Measurements from ENCODE around the gene GJC2.
"Not testable (repeated sequence)": the region's sequence is repeated elsewhere in the genome, so short reads cannot be mapped to it uniquely, and the experiment has no call there.

The GJC2 gene

DNA sequence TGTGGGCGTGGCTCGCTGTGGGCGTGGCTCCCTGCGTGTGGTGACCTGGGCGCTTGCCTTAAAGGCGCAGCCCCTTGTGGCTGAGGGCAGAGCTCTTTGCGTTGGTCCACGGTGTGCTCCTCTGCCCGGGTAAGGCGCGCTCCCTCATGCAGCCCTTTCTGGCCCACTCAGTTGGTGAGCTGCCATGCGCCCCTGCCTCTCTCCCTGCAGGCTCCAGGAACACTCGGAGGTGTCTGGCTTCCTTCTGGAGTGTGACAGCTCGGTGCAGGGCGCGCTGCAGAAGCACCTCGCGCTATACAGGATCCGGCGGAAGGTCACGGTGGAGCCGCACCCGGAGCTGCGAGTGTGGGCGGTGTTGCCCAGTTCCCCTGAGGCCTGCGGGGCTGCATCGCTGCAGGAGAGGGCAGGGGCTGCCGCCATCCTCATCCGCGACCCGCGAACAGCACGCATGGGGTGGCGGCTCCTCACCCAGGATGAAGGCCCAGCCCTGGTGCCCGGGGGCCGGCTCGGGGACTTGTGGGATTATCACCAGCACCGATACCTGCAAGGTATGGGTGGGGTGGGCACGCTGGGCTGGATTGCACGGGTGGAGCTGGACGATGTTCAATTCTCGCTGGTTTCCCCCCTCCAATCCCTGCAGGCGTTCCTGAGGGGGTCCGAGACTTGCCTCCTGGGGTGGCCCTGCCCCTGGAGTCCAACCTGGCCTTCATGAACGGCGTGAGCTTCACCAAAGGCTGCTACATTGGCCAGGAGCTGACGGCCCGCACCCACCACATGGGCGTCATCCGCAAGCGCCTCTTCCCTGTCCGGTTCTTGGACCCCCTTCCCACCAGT, 25.0 kb downstream of the GJC2 start:
- DNase-seq, result no peak

DNA sequence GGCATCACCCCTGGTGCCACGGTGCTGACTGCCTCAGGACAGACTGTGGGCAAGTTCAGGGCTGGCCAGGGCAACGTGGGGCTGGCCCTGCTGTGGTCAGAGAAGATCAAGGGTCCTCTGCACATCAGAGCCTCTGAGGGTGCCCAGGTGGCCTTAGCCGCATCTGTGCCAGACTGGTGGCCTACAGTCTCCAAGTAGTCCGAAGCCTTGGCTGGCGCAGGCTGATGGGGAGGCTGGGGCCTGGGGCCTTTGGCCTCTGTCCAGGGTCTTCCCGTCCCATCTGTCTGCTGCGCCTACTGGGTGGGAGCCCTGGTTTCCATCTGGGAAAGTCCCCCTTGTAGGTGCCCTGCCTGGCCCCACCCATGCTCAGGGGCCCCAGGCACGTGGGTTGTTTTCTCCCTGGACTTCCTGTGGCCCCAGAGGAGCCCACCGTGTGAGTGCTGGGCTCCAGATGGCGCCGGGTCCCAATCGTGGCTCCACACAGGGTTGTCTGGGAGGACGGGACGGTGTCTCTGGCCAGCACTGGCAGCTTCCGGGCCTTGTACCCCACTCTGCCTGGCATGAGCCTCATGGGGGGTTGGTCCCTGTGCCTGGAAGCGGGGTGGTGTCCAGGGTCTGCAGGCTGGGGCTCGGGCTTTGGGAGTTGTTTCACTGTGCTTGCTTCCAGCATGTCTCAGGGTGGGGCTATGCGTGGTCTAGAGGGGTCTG, 25.7 kb downstream of the GJC2 start:
- DNase-seq, result no peak

DNA sequence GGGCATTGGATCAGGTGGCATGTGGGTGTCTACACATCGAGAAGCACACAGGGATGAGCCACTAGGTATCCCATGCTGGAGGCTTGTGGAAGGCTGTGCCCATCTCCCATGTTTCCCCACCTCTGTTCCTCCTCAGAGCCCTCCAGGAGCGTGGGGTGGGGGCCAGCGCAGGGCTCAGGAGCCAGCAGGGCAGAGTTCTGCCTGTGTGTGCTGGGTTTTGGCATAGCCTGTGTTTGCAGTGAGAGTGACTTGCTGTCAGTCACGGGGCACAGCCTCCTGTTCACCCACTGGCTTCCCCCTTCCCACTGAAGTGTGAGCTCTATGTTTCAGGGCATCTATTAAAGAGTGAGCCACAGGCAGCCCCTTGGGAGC, 26.3 kb downstream of the GJC2 start:
- DNase-seq, result no peak

DNA sequence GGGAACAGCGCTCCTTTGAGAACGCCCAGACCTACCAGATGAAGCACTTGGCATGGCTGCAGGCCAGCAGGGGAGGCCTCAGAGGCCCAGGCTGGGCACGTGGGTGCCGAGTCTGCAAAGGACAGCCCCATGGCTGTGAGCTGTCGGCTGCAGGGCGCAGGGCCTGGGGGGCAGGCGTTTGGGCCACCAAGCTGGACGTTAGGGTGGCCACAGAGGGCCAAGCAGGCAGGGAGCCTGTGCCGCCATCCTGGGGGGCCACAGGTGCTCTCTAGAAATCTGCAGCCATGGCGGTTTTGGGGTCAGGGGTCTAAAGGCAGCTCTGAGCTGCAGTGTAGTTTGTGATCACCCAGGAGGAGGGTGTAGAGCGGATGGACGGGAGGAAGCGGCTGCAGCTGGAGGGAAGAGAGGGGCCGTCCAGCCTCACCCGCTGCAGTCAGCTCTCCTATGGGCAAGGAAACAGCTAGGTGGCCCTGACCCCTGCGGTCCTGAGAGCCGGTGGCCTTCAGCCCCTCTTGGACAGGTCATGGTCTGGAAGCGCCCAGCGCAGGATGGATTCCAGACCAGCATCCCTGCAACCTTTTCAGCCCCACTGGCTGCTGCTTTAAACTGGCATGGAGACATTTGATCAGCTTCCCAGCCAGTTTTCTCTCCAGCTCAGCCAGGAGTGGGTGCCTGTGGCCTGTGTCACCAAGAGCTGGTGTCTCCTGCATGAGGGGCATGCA, 26.9 kb downstream of the GJC2 start:
- no peak for DNase-seq

DNA sequence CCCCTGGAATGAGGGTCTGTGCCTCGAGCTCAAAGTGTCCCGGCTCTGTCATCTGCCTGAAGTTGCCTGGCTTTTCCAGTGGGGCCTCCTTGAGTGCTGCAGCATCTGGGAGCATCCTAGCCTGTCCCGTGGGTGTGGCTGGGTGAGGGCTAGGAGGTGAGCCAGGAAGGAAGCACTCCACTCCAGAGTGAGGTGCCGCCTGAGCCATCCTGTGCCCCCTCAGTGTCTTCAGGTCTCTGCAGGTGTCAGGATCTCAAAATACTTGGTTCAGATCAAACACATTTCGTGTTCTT, 27.4 kb downstream of the GJC2 start:
- no peak for DNase-seq

DNA sequence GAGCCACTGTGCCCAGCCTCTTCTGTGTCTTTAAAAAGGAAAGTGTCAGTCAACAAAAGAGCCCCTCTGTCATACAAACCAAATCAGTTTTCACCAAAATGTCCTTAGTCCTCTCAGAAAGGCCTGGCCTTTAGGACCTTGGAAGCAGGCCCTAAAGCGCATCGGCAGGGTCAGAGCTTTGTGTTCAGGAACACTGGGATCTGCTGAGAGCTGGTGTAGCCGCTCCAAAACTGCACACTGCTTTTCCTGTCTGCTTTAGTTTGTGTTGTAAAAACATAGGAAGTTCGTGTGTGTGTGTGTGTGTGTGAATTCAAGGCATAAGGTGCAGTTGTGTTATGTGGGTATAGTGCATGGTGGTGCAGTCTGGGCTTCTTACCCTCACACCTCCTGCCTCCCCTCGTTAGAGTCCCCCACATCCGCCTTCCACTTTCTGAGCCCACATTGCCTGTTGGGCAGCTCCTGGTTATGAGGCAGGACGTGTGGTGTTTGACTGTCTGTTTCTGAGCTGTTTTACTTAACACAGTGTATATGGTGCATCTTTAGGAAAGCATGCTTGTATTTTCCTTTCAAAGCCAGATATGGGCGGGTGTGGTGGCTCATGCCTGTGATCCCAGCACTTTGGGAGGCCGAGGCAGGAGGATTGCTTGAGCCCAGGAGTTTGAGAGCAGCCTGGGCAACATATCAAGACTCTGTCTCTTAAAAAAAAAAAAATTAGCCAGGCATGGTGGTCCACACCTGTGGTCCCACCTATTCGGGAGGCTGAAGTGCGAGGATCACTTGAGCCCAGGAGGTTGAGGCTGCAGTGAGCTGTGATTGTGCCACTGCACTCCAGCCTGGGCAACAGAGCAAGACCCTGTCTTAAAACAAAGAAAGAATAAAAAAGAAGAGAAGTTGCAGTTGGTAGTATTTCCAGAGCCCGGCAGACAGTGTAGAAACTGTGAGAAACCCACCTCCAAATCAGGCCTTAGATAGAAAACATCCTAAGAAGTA, 28.3 kb downstream of the GJC2 start:
- no peak for DNase-seq

DNA sequence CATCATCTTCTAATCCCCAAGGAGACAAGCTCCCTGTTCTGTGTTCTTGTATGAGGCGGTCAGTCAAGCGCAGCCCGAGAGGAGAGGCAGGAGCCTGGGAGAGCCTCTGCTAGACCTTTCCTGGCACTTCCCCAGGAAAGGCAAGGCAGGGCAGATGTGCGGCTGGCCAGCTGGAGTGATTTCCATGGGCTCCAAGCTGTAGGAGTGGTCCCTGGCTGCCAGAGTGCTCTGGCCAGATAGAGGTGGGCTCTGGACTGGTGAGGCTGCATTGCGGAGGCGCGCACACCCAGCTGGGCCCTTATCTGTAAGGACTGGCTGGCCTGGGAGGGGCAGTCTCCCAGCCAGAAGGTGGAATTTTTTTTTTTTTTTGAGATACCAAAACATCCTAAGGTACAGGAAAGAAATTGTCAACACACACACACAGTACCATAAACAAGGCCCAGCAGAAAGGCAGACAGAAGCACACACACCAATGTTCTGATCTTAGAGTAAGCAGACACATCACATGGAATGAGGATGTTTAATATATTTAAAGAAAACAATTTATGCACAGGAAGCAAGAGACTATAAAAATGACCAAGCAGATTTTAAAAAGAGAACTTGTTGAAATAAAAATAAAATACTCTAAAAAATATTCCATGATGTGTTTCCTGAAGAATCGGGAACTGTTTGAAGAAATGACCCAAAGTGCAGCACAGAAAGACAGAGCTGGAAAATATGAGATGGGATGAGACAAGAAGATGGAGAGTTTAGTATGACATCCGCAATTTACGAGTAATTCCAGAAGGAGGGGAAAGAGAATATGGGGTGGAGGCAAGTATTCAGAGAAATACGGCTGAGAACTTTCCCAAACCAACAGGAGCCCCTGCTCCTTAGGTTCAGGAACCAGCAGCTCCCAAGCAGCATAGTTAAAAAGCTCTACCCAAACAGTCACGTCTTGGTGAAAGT, 29.3 kb downstream of the GJC2 start:
- no peak for DNase-seq

DNA sequence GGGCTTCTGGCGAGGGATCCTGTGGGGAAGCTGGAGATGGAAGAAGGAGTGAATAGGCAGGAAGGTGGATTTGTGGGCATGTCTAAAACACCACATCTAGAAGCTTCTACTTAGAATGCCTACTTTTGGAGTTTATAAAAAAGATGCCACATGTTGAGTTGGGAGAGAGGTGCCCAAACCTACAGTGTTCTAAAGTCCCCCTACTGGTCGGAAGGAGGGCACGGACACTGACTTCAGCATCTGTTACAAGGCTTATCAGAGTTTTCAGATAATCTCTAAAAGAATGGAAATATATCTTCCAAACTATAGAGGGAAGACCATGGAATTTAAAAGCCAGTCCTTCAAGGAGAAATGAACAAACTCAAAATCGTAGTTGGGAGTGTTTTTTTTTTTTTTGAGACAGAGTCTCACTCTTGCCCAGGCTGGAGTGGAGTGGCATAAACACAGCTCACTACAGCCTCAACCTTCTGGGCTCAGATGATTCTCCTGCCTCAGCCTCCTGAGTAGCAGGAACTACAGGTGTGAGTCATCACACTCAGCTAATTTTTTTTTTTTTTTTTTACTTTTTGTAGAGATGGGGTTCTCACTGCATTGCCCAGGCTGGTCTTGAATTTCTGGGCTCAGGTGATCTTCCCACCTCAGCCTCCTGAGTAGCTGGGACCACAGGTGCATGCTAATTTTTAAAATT, 30.7 kb downstream of the GJC2 start:
- no peak for DNase-seq

DNA sequence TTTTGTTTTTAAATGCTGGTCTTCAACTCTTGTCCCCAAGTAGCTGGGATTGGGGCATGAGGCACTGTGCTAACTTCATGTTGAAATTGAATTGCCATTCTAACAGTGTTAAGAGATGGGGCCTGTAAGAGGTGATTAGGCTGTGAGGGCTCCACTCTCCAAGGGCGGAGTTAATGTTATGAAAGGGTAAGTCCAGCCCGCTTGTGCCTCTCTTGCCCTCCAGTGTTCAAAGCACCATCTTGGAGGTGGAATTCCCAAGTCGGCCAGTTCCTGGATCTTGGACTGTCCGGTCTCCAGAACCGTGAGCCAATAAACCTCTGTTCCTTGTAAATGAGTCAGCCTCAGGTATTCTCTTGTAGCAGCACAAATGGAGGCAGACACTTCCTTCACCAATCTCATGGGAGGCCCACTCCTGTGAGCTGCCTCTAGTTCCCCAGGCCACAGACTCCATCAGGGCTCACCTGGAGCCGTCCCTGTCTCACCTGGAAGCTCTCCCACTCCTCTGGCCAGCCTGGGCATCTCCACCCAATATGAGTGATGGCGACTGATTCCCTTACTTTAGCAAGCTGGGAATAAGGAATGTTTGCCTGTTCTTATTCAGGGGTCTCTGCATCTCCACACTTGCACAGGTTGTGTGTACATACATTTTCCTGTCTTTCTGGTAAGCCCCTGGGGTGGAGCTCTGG, 31.4 kb downstream of the GJC2 start:
- no peak for DNase-seq

DNA sequence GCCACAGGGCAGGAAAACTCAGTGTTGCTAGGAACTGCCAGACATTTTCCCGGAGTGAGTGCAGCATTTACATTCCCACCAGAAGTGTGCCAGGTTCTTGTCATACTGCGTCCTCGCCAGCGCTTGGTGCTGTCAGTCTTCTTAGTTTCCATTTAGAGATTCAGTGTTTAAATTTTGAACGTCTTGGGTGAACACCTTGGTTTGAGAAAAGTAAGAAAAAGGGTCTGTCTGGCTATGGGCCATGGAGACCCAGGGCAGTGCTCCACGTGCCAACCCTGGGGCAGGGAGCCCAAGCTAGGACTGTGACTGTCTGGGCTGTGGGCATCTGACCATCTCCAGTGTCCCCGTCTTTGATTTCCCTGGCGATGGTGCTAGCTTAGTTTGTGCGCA, 31.9 kb downstream of the GJC2 start:
- DNase-seq, result no peak

DNA sequence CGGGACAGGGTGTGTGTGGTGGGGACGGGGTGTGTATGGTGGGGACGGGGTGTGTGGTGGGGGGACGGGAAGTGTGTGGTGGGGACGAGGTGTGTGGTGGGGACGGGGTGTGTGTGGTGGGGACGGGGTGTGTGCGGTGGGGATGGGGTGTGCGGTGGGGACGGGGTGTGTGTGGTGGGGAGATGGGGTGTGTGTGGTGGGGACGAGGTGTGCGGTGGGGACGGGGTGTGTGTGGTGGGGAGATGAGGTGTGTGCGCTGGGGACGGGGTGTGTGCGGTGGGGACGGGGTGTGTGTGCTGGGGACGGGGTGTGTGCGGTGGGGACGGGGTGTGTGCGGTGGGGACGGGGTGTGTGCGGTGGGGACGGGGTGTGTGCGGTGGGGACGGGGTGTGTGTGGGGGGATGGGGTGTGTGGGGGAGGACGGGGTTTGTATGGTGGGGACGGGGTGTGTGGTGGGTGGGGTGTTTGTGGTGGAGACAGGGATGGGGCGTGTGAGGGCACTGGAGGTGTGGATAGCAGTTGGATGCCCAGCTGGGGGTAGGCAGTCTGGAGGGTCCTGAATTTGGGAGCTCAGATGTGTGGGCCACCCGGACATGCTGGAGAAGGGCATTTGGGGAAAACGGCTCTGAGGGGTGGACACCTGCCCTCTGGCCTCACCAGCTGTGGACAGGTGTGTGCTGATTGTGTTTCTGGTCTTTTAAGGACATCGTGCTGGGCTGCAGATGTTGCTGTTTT, 32.7 kb downstream of the GJC2 start:
- no peak for DNase-seq

DNA sequence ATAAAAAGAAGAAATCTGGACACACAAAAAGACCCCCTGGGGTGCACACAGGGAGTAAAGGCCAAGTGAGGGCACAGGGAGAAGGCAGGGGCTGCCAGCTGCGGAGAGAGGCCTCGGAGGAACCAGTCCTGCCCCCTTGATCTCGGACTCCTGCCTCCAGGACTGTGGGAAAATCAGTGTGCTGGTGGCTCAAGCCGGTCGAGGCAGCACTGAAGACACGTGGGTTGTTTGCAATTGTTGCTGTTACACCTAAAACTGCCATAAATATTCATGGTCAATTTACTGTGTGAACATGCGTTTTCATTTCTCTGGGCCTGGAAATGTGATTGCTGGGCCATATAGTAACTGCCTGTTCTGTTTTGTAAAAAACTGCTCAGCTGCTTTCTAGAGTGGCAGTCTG, 34.4 kb downstream of the GJC2 start:
- no peak for DNase-seq

DNA sequence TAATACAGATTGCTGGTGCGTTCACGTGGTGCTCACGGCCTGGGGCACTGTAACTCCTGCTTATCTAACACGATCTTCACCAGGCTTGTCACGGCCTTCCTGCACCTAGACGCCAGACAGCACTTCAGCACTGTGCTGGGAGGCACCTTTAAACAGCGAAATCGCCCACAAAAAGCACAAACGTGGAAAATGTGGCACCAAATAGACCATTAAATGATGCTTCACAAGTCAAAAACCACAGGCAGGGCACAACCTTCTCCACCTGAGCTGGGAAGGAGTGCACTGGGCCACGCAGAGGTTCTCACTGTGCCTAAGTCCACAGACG, 35.9 kb downstream of the GJC2 start:
- DNase-seq, result no peak

DNA sequence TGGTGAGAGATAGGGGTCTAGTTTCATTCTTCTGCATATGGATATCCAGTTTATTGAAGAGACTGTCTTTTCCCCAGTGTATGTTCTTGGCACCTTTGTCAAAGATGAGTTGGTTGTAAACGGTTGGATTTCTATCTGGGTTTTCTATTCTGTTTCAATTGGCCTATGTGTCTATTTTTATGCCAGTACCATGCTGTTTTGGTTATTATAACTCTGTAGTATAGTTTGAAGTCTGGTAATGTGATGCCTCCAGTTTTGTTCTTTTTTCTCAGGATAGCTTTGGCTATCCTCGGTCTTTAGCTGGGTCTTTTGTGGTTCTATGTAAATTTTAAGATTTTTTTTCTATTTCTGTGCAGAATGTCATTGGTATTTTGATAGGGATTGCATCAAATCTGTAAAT, 38.5 kb downstream of the GJC2 start:
- not testable (repeated sequence) for DNase-seq

DNA sequence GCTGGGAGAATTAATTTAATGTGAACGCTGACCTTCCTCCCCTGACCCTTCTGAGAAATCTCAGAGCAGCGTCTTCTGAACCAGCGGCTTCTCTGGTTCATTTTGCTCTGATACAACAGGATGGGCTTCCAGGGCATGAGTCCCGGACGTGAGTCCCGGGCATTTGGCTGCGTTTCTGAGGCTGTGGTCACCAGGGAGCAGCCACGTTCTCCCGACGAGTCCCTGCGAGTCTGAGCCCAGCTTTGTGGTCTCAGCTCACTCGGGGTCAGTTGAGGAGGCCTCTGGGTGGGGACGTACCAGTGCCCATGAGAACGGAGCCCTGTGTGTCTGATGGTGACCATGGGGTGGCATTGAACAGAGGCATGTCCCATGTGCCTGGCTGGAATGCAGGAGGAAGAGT, 40.5 kb downstream of the GJC2 start:
- DNase-seq, result no peak

DNA sequence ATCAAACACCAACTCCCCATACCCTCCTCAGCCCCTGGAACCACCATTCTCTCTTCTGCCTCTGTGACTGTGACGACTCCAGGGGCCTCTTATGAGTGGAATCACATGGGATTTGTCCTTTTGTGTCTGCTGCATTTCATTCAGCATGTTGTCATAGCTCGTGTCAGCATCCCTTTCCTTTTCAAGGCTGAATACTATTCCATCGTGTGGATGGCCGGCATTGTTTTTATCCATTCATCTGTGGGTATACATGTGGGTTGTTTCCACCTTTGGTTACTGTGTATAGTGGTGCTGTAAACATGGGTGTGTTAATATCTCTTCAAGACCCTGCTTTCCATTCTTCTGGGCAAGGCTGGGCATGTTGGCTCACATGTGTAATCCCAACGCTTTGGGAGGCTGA, 41.0 kb downstream of the GJC2 start:
- DNase-seq, result no peak

DNA sequence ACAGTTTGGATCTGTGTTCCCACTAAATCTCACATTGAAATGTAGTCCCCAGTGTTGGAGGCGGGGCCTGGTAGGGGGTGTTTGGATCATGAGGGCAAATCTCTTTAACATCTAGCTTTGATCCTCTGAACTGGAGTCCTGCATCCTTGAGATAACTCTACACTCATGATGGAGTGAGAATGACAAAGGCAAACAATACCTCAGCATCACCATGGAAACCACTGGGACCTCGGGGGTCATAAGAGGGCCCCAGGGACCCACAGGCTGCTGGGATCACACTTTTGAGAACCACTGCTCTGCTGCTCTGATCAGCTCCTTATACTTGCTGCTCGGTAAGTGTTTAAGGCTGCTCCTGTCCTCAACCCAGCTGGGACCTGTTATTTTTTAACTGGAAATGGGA, 44.7 kb downstream of the GJC2 start:
- no peak for DNase-seq

DNA sequence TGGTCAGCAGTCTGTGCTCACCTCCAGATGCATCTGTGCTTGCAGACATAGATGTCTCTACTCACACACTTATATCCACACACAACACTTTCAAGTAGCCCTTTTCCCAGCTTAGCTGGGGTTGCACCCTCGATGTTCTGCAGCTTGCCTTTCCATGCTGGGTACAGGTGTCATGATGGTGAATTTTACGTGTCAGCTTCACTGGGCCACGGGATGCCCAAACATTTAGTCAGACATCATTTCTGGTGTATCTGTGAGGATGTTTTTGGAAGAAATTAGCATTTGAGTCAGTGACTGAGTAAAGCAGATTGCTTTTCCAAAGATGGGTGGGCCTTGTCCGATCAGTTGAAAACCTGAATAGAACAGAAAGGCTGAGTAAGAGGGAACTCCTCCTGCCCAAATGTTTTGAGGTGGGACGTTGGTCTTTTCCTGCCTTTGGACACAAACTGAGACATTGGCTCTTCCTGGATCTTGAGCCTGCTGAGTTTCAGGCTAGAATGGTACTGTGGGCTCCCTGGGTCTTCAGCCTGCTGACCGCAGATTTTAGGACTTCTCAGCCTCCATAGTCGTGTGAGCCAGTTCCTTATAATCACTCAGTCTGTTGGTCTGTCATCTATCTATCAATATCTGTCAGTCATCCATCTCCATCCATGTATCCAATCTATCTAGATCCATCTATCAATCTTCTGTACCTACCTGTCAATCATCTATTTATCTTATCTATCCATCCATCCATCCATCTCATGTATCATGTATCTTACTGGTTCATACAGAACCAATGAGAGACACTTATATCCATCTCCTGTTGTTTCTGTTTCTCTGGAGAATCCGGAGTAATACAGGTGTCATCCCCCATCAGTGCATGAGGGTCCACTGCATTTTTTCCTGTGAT, 45.4 kb downstream of the GJC2 start:
- no peak for DNase-seq

Measured in NCI-H510A (cell line).